GM23248 (cell line): ENCODE measurements around the gene ARHGEF10L. TPM values are rescaled to one million over a fixed set of nuclear protein-coding genes. Genes with fewer than 3 reads are reported as not detected.
A peak's percentile ranks its signal among the peaks of the same experiment; 100 is the strongest.

Experiments used
- DNase-seq: peaks from one replicate; pipeline ENCODE4 v3.0.0-alpha.2; 2015
- H2AFZ ChIP-seq: fragments of 200-600 bp; sonication (generic); 2 replicates; pipeline ENCODE4 v1.6.1; 2016; ENCODE audit warnings: antibody characterized with exemption
- H3F3A ChIP-seq: fragments of 200-600 bp; sonication (generic); 2 replicates; pipeline ENCODE4 v1.6.1; 2016; ENCODE audit warnings: mild to moderate bottlenecking, antibody characterized with exemption, mixed run types; ENCODE audit not compliant: insufficient read depth
- H3K27ac ChIP-seq: fragments of 200-600 bp; sonication (generic); 2 replicates; pipeline ENCODE4 v1.5.1; 2016; ENCODE audit warnings: mild to moderate bottlenecking
- H3K27me3 ChIP-seq: fragments of 200-600 bp; sonication (generic); replicated peaks from 2 replicates; pipeline ENCODE4 v1.6.1; 2016; ENCODE audit warnings: mild to moderate bottlenecking; ENCODE audit not compliant: insufficient read depth
- H3K36me3 ChIP-seq: fragments of 200-600 bp; sonication (generic); 2 replicates; pipeline ENCODE4 v1.6.1; 2016; ENCODE audit warnings: low read depth, mild to moderate bottlenecking
- H3K4me1 ChIP-seq: fragments of 200-600 bp; sonication (generic); 2 replicates; pipeline ENCODE4 v1.6.1; 2016; ENCODE audit warnings: mild to moderate bottlenecking; ENCODE audit not compliant: insufficient read depth
- H3K4me2 ChIP-seq: fragments of 200-600 bp; sonication (generic); one replicate; pipeline ENCODE4 v1.6.1; 2016; ENCODE audit warnings: mild to moderate bottlenecking; ENCODE audit not compliant: unreplicated experiment
- H3K4me3 ChIP-seq: fragments of 200-600 bp; sonication (generic); 2 replicates; pipeline ENCODE4 v1.5.1; 2016; ENCODE audit warnings: mild to moderate bottlenecking
- H3K79me2 ChIP-seq: fragments of 200-600 bp; sonication (generic); 2 replicates; pipeline ENCODE4 v1.6.1; 2016; ENCODE audit warnings: mild to moderate bottlenecking; ENCODE audit not compliant: insufficient read depth
- H3K9ac ChIP-seq: fragments of 200-600 bp; sonication (generic); 2 replicates; pipeline ENCODE4 v1.6.1; 2016; ENCODE audit warnings: mild to moderate bottlenecking
- H3K9me2 ChIP-seq: fragments of 200-600 bp; sonication (generic); 2 replicates; pipeline ENCODE4 v1.6.1; 2016; ENCODE audit warnings: mixed run types, mild to moderate bottlenecking, moderate library complexity; ENCODE audit not compliant: insufficient read depth
- H3K9me3 ChIP-seq: fragments of 200-600 bp; sonication (generic); one replicate; pipeline ENCODE4 v1.6.1; 2017; ENCODE audit warnings: low read depth
- H4K20me1 ChIP-seq: fragments of 200-600 bp; sonication (generic); 2 replicates; pipeline ENCODE4 v1.6.0; 2016; ENCODE audit not compliant: insufficient read depth
- EZH2 ChIP-seq: fragments of 200-600 bp; sonication (generic); IDR thresholded peaks from 2 replicates; pipeline ENCODE4 v1.6.1; 2018; ENCODE audit warnings: antibody characterized with exemption, mild to moderate bottlenecking; ENCODE audit not compliant: insufficient read depth, poor library complexity, severe bottlenecking
- EZH2phosphoT487 ChIP-seq: fragments of 200-600 bp; sonication (generic); IDR thresholded peaks from 2 replicates; pipeline ENCODE4 v1.6.1; 2018; ENCODE audit warnings: antibody characterized with exemption, moderate library complexity, mild to moderate bottlenecking, low read depth; ENCODE audit not compliant: insufficient read depth
- WGBS, 2 experiments: methylation state at CpG; one replicate each; pipeline ENCODE4 v1.1.6; 2015 to 2017; ENCODE audit warnings: low lambda C conversion rate in 2 of 2, low coverage in 1 of 2; ENCODE audit errors: missing lambda C conversion rate in 2 of 2; 5-methylcytosine and 5-hydroxymethylcytosine counted together
- in situ Hi-C: fragments of 300-500 bp; cut with MboI; formaldehyde crosslinking; loops from 2 replicates; pipeline ENCODE4 v1.15.0; 2020
- polyA plus RNA-seq: library from polyadenylated mRNA; unstranded; fragments of >200 nt; fragmentation: Nextera tagmentation; extraction: Ambion mirVana; gene quantifications from 2 replicates; pipeline ENCODE4 v1.2.1, GENCODE V29; 2016
- total RNA-seq: library from RNA; depleted of rRNA; stranded (reverse); fragments of >200 nt; shearing (Covaris generic); gene quantifications from 2 replicates; pipeline ENCODE4 v1.2.3, GENCODE V29; 2014

Gene ARHGEF10L
- total and polyA plus RNA-seq, 2 experiments from 2014 or later: 6.0 to 19.3 TPM

DNA sequence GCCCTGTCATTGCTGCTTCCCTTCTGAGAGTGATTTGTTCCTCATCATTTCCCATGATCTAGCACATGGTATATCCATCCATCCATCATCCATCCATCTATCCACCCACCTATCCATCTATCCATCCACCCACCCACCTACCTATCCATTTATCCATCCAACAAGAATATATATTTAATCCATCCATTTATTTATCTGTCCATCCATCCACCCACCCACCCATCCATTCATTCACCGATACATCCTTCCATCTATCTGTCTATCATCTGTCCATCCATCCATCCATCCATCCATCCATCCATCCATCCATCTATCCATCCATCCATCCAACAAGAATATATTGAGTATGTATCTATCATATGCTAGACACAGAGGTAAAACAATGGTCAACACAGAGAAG lies 115.7 kb downstream of the ARHGEF10L start:
- H2AFZ ChIP-seq: no peak overlapping the region
- no peak overlapping the region for H3K4me3 ChIP-seq
- H3K79me2 ChIP-seq: no peaks in the 10 kb centered on the region
- DNase-seq: no peak
- H3K27me3 ChIP-seq: no peaks in the 10 kb centered on the region
- H3K9ac ChIP-seq: 0 out of 2 replicates have a peak overlapping the region, but pooled peaks have one; percentile 21
- no peak for TF ChIP-seq EZH2phosphoT487
- no peak for TF ChIP-seq EZH2
- no peaks in the 10 kb centered on the region for H4K20me1 ChIP-seq
- no peaks in the 10 kb centered on the region for H3K36me3 ChIP-seq
- in situ Hi-C loops: loop anchor here (25.0 kb wide), 1 partner anchor 932 kb away; no protein-coding TSS in a partner anchor
- H3K27ac ChIP-seq: no peak overlapping the region
- H3K4me2 ChIP-seq: no peak overlapping the region
- H3F3A ChIP-seq: no peaks in the 10 kb centered on the region
- 91 to 95% methylated on average over 1 of the region's 1 CpG for WGBS, 2 experiments
- H3K9me3 ChIP-seq: no peaks in the 10 kb centered on the region
- no peaks in the 10 kb centered on the region for H3K9me2 ChIP-seq
- H3K4me1 ChIP-seq: no peaks in the 10 kb centered on the region

DNA sequence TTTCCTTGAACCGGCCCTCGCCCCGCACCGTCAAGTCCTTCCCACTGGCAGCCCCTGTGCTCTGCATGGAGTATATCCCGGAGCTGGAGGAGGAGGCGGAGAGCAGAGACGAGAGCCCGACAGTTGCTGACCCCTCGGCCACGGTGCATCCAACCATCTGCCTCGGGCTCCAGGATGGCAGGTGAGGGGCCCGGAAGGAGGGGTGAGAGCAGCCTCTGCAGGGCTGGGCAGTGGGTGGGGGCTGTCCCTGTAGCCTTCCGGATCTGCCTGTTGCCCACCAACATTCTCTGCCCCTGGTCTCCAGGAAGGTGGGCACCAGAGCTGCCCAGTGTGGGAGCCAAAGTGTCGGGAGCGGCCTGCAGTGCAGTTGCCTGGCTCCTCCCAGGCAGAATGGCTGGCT lies 116.4 kb downstream of the ARHGEF10L start:
- H3K79me2 ChIP-seq: no peaks in the 10 kb centered on the region
- no peak for TF ChIP-seq EZH2
- no peak for TF ChIP-seq EZH2phosphoT487
- H3K9me3 ChIP-seq: no peaks in the 10 kb centered on the region
- no peaks in the 10 kb centered on the region for H3F3A ChIP-seq
- H3K4me1 ChIP-seq: no peaks in the 10 kb centered on the region
- H3K9ac ChIP-seq: no peak overlapping the region
- in situ Hi-C loops: loop anchor here (25.0 kb wide), 1 partner anchor 931 kb away; no protein-coding TSS in a partner anchor
- H3K4me2 ChIP-seq: no peak overlapping the region
- no peaks in the 10 kb centered on the region for H4K20me1 ChIP-seq
- H3K27ac ChIP-seq: no peak overlapping the region
- H3K27me3 ChIP-seq: no peaks in the 10 kb centered on the region
- DNase-seq: no peak
- no peaks in the 10 kb centered on the region for H3K36me3 ChIP-seq
- 85 to 91% methylated on average over 15 of the region's 15 CpGs for WGBS, 2 experiments
- no peak overlapping the region for H3K4me3 ChIP-seq
- no peak overlapping the region for H2AFZ ChIP-seq
- no peaks in the 10 kb centered on the region for H3K9me2 ChIP-seq

DNA sequence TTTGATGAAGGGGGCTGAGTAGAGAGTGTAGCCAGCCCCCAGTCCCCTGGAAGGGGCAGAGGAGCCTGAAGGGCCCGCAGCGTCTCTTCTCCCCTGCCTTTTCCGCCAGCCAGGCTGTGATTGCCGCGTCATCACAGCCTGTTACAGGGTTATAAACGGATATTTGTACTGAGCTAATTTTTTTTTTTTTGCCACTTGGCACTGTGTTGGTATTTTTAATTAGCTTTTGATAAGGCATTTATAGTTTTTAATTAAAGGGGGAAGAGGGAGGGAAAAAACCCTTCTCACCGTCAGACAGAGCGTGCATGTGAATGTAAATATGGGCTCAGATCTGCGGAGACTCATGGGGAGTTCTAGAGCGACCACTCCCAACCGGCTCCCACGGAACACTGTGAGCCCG lies 117.9 kb downstream of the ARHGEF10L start:
- no peak overlapping the region for H3K9ac ChIP-seq
- TF ChIP-seq EZH2phosphoT487: no peak
- no peak for TF ChIP-seq EZH2
- no peaks in the 10 kb centered on the region for H3K4me1 ChIP-seq
- no peak overlapping the region for H3K4me2 ChIP-seq
- no peaks in the 10 kb centered on the region for H3F3A ChIP-seq
- in situ Hi-C loops: loop anchor here (25.0 kb wide), 1 partner anchor 930 kb away; no protein-coding TSS in a partner anchor
- H3K27ac ChIP-seq: no peak overlapping the region
- no peak overlapping the region for H2AFZ ChIP-seq
- no peaks in the 10 kb centered on the region for H3K36me3 ChIP-seq
- 91 to 93% methylated on average over 13 of the region's 13 CpGs for WGBS, 2 experiments
- H3K79me2 ChIP-seq: no peaks in the 10 kb centered on the region
- no peaks in the 10 kb centered on the region for H3K27me3 ChIP-seq
- no peak for DNase-seq
- H3K4me3 ChIP-seq: no peak overlapping the region
- no peaks in the 10 kb centered on the region for H3K9me2 ChIP-seq
- no peaks in the 10 kb centered on the region for H3K9me3 ChIP-seq
- no peaks in the 10 kb centered on the region for H4K20me1 ChIP-seq

DNA sequence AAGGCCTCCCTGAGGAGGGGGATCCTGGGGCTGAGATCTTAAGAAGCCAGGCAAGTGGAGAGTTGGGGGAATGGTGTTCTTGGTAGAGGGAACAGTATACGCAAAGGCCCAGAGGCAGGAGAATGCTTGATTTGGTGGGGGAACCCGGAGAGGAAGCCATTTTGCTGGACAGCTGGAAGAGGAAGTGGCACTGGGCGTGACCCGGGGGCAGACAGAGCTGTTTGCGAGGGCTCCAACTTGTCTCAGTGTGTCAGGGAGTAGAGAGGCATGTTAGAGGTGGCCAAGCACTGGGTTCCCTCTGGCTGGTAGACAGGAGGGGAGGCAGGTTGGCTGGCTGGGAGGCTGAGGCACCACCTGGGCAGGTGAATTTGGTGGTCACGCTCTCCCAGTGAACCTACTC lies 119.3 kb downstream of the ARHGEF10L start:
- WGBS, 2 experiments: 96 to 99% methylated on average over 6 of the region's 6 CpGs
- Histone ChIP-seq H3K27ac (no peak overlapping the region), H3K9me2 (no peaks in the 10 kb centered on the region), H4K20me1 (no peaks in the 10 kb centered on the region), H3K9ac (no peak overlapping the region), H3K4me1 (no peaks in the 10 kb centered on the region), H3K9me3 (no peaks in the 10 kb centered on the region), H2AFZ (no peak overlapping the region), H3K36me3 (0 out of 2 replicates have a peak, but pooled peaks cover 2% of the 10 kb centered on the region), H3F3A (no peaks in the 10 kb centered on the region), H3K79me2 (no peaks in the 10 kb centered on the region), H3K4me3 (no peak overlapping the region), H3K27me3 (no peaks in the 10 kb centered on the region), H3K4me2 (no peak overlapping the region)
- in situ Hi-C loops: loop anchor here (25.0 kb wide), 1 partner anchor 928 kb away; no protein-coding TSS in a partner anchor
- no peak for DNase-seq
- TF ChIP-seq EZH2: no peak
- no peak for TF ChIP-seq EZH2phosphoT487
